K562 (cell line): ENCODE data around the gene ZC3HAV1L. TPM values are rescaled to one million over a fixed set of nuclear protein-coding genes. Genes with fewer than 3 reads are reported as not detected.
A peak's percentile ranks its signal among the peaks of the same experiment; 100 is the strongest.

ENCODE experiments used
- ADNP ChIP-seq: fragments of 200-800 bp; sonication (Bioruptor generic); IDR thresholded peaks from 2 replicates; pipeline ENCODE4 v1.6.1; 2016; ENCODE audit warnings: missing genetic modification characterization, missing compliant biosample characterization
- BRF1 ChIP-seq: IDR thresholded peaks from 3 replicates; pipeline ENCODE4 v1.6.1; 2011; ENCODE audit warnings: borderline replicate concordance, mild to moderate bottlenecking; ENCODE audit not compliant: insufficient read length; ENCODE audit errors: extremely low read depth
- KAT8 ChIP-seq: fragments of 450-650 bp; IDR thresholded peaks from 2 replicates; pipeline ENCODE4 v1.6.1; 2016; ENCODE audit warnings: low read depth, mild to moderate bottlenecking
- KDM4B ChIP-seq, 2 experiments: fragments of 450-650 bp in 1 of 2; sonication (generic) in 1 of 2; IDR thresholded peaks; 2 replicates each; pipeline ENCODE4 v1.6.1; 2016 to 2017; ENCODE audit warnings: borderline replicate concordance in 2 of 2, antibody characterized with exemption in 1 of 2, low read depth in 1 of 2, mild to moderate bottlenecking in 1 of 2
- POLR2AphosphoS5 ChIP-seq: IDR thresholded peaks from 2 replicates; pipeline ENCODE4 v1.6.1; 2011; ENCODE audit warnings: mild to moderate bottlenecking, low read depth, low read length, moderate library complexity; ENCODE audit not compliant: control insufficient read depth, insufficient read depth
- RFX7 ChIP-seq: fragments of 250-450 bp; sonication (Bioruptor Pico); IDR thresholded peaks from 2 replicates; pipeline ENCODE4 v1.5.1; 2021; ENCODE audit warnings: mild to moderate bottlenecking
- RNF2 ChIP-seq: sonication (generic); IDR thresholded peaks from 2 replicates; pipeline ENCODE4 v1.6.1; 2016
- SRSF7 ChIP-seq: fragments of 200-400 bp; formaldehyde crosslinking; optimal IDR thresholded peaks from 2 replicates; pipeline ENCODE3; 2017; ENCODE audit warnings: mild to moderate bottlenecking, low read depth, low read length
- TEAD2 ChIP-seq: fragments of 450-650 bp; IDR thresholded peaks from 2 replicates; pipeline ENCODE4 v1.6.1; 2016; ENCODE audit warnings: missing genetic modification characterization, control low read depth, missing compliant biosample characterization
- ZBTB7A ChIP-seq: IDR thresholded peaks from 2 replicates; pipeline ENCODE4 v1.6.1; 2011; ENCODE audit warnings: low read depth, mild to moderate bottlenecking, low read length, moderate library complexity, borderline replicate concordance; ENCODE audit not compliant: control insufficient read depth
- ZFP1 ChIP-seq: fragments of 450-650 bp; formaldehyde crosslinking; IDR thresholded peaks from 2 replicates; pipeline ENCODE4 v1.4.0; 2020; ENCODE audit warnings: mild to moderate bottlenecking, mixed read lengths
- ZNF41 ChIP-seq: fragments of 250-450 bp; sonication (Bioruptor Pico); conservative IDR thresholded peaks from 2 replicates; pipeline ENCODE4 v1.4.0; 2020; ENCODE audit warnings: mild to moderate bottlenecking
- ZNF583 ChIP-seq: fragments of 250-450 bp; sonication (Bioruptor Pico); IDR thresholded peaks from 2 replicates; pipeline ENCODE4 v1.4.0; 2020
- polyA plus RNA-seq, 8 experiments: library from polyadenylated mRNA; depleted of rRNA in 4 of 8; stranded (reverse) in 5 of 8; unstranded in 3 of 8; fragments of >200 nt; fragmentation: Nextera tagmentation in 2 of 8; fragmentation: Illumina TruSeq in 1 of 8; extraction: Ambion mirVana in 2 of 8; extraction: Trizol in 1 of 8; gene quantifications; 2 replicates each; pipeline versions ENCODE4 v1.2.1 to v1.2.3, GENCODE V29; 2011 to 2014; ENCODE audit warnings: inconsistent platforms in 1 of 8, missing spikeins in 1 of 8
- total RNA-seq, 7 experiments: library from RNA; depleted of rRNA in 6 of 7; stranded (reverse); fragments of >200 nt in 6 of 7; fragmentation: Illumina TruSeq in 2 of 7; extraction: Trizol in 2 of 7; gene quantifications; 2 replicates each; pipeline versions ENCODE4 v1.2.1 to v1.2.3, GENCODE V29; 2011 to 2021; ENCODE audit warnings: low replicate concordance in 1 of 7
- TF ChIP-seq, protein P1 (sequence below): fragments of 250-450 bp; sonication (Bioruptor Pico); IDR thresholded peaks from 2 replicates; pipeline ENCODE4 v1.8.0; 2022; ENCODE audit warnings: moderate library complexity, mild to moderate bottlenecking, inconsistent platforms
- TF ChIP-seq, protein P2 (sequence below), 2 experiments: fragments of 150-350 bp in 1 of 2; IDR thresholded peaks; 2 replicates each; pipeline ENCODE4 v1.6.1; 2012 to 2016; ENCODE audit warnings: low read depth in 2 of 2, low read length in 2 of 2, mild to moderate bottlenecking in 1 of 2, moderate library complexity in 1 of 2
- TF ChIP-seq, protein P3 (sequence below): fragments of 250-450 bp; sonication (Bioruptor Pico); IDR thresholded peaks from 2 replicates; pipeline ENCODE4 v1.5.0; 2021; ENCODE audit warnings: mild to moderate bottlenecking, moderate library complexity
- TF ChIP-seq, protein P4 (sequence below): fragments of 450-650 bp; formaldehyde crosslinking; IDR thresholded peaks from 2 replicates; pipeline ENCODE4 v1.4.0; 2020; ENCODE audit warnings: mild to moderate bottlenecking
- TF ChIP-seq, protein P5 (sequence below): fragments of 250-450 bp; sonication (Bioruptor Pico); IDR thresholded peaks from 2 replicates; pipeline ENCODE4 v1.8.0; 2022; ENCODE audit warnings: moderate library complexity, mild to moderate bottlenecking, inconsistent platforms

ZC3HAV1L gene
- total and polyA plus RNA-seq, 9 of the 15 experiments (the other 6 are each of a cell fraction or from before 2014, with no cell fraction given): not detected

DNA sequence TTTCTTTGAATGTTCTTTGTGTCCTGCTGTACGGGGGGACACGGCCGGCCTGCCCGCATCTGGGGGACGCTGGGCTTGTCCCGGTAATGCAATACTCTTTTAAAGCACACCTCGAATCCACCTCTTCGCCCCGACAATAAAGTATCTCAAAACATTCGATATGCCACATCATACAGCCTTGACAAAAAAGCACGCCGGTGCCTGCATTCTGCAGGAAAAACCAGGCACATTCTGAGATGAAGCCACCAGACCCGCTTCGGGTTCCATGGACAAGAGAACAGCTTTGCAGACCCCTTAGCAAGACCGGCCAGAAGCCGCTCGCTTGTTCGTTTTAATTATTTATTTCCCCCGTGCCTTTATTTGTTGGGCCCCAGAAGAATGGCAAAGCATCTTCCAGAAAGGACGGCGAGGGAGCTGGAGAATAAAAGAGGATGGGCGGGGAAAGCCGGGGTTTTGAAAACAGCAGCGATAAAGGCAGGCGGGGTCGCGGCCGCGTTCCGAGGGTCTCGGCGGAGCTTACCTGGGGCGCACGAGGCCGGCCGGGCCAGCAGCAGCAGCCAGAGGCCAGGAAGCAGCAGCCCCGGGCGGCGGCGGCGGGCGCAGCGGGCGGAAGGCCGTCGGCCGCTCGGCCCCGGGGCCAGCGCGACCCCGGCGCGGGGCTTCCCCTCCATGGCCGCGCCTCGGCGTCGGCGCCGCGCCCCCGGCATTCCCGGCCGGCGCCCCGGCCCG, 55.1 kb downstream of the ZC3HAV1L start (continued):
- TF ChIP-seq, protein P1, sequence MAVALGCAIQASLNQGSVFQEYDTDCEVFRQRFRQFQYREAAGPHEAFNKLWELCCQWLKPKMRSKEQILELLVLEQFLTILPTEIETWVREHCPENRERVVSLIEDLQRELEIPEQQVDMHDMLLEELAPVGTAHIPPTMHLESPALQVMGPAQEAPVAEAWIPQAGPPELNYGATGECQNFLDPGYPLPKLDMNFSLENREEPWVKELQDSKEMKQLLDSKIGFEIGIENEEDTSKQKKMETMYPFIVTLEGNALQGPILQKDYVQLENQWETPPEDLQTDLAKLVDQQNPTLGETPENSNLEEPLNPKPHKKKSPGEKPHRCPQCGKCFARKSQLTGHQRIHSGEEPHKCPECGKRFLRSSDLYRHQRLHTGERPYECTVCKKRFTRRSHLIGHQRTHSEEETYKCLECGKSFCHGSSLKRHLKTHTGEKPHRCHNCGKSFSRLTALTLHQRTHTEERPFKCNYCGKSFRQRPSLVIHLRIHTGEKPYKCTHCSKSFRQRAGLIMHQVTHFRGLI: no peak
- TF ChIP-seq BRF1 (no peak), SRSF7 (no peak), RFX7 (no peak), KAT8 (no peak), RNF2 (0 out of 2 replicates have a peak, but pooled peaks have one; percentile 22), ZNF583 (CRISPR knock-in tag) (no peak), ZNF41 (CRISPR knock-in tag) (no peak), ZBTB7A (peak; percentile 62), TEAD2 (tag) (no peak), POLR2AphosphoS5 (no peak), ZFP1 (CRISPR knock-in tag) (no peak), ADNP (no peak), KDM4B (IDR thresholded peaks at IDR 0.05; ENCODE audit: borderline replicate concordance in 2 of 2, low read depth in 1 of 2) (no peak)
- TF ChIP-seq, protein P2, sequence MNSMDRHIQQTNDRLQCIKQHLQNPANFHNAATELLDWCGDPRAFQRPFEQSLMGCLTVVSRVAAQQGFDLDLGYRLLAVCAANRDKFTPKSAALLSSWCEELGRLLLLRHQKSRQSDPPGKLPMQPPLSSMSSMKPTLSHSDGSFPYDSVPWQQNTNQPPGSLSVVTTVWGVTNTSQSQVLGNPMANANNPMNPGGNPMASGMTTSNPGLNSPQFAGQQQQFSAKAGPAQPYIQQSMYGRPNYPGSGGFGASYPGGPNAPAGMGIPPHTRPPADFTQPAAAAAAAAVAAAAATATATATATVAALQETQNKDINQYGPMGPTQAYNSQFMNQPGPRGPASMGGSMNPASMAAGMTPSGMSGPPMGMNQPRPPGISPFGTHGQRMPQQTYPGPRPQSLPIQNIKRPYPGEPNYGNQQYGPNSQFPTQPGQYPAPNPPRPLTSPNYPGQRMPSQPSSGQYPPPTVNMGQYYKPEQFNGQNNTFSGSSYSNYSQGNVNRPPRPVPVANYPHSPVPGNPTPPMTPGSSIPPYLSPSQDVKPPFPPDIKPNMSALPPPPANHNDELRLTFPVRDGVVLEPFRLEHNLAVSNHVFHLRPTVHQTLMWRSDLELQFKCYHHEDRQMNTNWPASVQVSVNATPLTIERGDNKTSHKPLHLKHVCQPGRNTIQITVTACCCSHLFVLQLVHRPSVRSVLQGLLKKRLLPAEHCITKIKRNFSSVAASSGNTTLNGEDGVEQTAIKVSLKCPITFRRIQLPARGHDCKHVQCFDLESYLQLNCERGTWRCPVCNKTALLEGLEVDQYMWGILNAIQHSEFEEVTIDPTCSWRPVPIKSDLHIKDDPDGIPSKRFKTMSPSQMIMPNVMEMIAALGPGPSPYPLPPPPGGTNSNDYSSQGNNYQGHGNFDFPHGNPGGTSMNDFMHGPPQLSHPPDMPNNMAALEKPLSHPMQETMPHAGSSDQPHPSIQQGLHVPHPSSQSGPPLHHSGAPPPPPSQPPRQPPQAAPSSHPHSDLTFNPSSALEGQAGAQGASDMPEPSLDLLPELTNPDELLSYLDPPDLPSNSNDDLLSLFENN (IDR thresholded peaks at IDR 0.05; ENCODE audit: low read depth in 2 of 2, low read length in 2 of 2): no peak
- TF ChIP-seq, protein P3, sequence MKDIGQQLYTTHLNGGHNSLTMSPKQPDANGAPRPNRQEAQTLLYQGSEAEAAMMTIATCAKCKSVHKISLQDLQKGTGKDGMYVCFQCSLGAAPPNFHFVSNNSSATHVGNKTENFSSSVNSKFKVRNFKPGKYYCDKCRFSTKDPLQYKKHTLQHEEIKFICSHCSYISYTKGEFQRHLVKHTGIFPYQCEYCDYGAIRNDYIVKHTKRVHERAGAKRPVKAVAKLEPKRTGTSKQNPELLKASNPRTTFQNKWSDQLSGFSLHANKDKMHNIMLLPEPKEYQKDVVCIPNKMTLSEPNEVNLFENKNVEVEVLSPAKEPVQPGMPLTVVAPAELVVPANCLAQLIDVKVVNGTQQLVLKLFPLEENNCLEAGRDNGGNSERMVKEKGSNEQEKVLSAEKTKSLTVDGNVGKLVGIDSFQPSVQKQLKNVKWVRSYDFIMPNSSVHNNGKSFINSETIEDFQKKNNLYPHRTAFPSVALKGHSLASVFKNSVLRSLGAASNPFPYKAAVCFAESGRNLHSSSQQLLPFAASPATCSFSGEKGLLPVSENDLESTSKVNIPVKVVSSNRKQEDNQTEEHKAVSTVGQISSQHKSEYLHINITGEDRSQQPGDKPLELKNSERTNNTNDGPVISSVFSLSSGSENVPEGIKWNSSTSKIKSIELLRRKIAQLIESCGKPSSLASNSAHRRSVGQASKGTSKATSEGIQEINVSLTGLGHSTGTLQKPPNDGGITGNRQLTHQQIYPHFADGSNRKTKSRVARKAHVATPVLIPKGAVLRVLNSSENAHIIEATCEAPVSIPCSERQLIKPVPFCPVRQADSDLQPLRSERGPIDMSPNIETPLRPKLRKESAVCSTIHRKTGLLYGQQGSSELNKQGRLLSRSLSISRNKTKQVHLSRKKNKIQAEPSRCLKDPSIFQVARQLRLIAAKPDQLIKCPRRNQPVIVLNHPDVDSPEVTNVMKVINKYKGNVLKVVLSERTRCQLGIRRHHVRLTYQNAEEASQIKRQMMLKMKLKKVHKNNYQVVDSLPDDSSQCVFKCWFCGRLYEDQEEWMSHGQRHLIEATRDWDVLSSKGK (CRISPR knock-in tag): no peak
- TF ChIP-seq, protein P4, sequence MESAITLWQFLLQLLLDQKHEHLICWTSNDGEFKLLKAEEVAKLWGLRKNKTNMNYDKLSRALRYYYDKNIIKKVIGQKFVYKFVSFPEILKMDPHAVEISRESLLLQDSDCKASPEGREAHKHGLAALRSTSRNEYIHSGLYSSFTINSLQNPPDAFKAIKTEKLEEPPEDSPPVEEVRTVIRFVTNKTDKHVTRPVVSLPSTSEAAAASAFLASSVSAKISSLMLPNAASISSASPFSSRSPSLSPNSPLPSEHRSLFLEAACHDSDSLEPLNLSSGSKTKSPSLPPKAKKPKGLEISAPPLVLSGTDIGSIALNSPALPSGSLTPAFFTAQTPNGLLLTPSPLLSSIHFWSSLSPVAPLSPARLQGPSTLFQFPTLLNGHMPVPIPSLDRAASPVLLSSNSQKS (CRISPR knock-in tag): no peak
- TF ChIP-seq, protein P5, sequence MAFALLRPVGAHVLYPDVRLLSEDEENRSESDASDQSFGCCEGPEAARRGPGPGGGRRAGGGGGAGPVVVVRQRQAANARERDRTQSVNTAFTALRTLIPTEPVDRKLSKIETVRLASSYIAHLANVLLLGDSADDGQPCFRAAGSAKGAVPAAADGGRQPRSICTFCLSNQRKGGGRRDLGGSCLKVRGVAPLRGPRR (CRISPR knock-in tag): no peak
